Kidney (tissue), 14 donors: ENCODE data around the gene SH2D2A. TPM values are rescaled to one million over a fixed set of nuclear protein-coding genes. Genes with fewer than 3 reads are reported as not detected.
A peak's percentile ranks its signal among the peaks of the same experiment; 100 is the strongest.

Source experiments
- DNase-seq, 5 donors: peaks; one replicate each; pipeline ENCODE4 v3.0.0-alpha.2; 2013 to 2020
- FAIRE-seq: peaks from 2 replicates; lab custom pipeline; 2012; peaks lifted over from hg19 to GRCh38; lab: Jason Lieb, UNC
- H3K27ac ChIP-seq, 2 donors: one replicate each; pipeline ENCODE4 v1.7.0; 2013; ENCODE audit warnings: low read depth in 2 of 2, low read length in 2 of 2, inconsistent platforms in 1 of 2
- H3K27me3 ChIP-seq: one replicate; pipeline ENCODE4 v1.7.1; 2013; ENCODE audit warnings: low read length, inconsistent platforms; ENCODE audit not compliant: control insufficient read depth, insufficient read depth
- H3K36me3 ChIP-seq, 3 donors: one replicate each; pipeline versions ENCODE4 v1.7.0 to v1.7.1; 2013; ENCODE audit warnings: low read length in 3 of 3, control low read depth in 1 of 3, inconsistent platforms in 1 of 3; ENCODE audit not compliant: insufficient read depth in 3 of 3, control insufficient read depth in 2 of 3
- H3K4me1 ChIP-seq, 3 donors: one replicate each; pipeline versions ENCODE4 v1.7.0 to v1.7.1; 2013; ENCODE audit warnings: low read length in 3 of 3, inconsistent platforms in 1 of 3, low read depth in 1 of 3; ENCODE audit not compliant: control insufficient read depth in 2 of 3, insufficient read depth in 2 of 3
- H3K4me3 ChIP-seq, 3 donors: one replicate each; pipeline versions ENCODE4 v1.7.0 to v1.8.1; 2013; ENCODE audit warnings: low read length in 3 of 3, control low read depth in 1 of 3, inconsistent platforms in 1 of 3
- H3K9ac ChIP-seq, 3 donors: one replicate each; pipeline versions ENCODE4 v1.7.0 to v1.7.1; 2013; ENCODE audit warnings: low read length in 3 of 3, control low read depth in 1 of 3, inconsistent platforms in 1 of 3
- H3K9me3 ChIP-seq, 3 donors: one replicate each; pipeline versions ENCODE4 v1.7.0 to v1.7.1; 2013; ENCODE audit warnings: low read length in 3 of 3, control low read depth in 1 of 3, inconsistent platforms in 1 of 3; ENCODE audit not compliant: control insufficient read depth in 2 of 3, insufficient read depth in 1 of 3
- CTCF ChIP-seq: IDR thresholded peaks from 3 replicates; pipeline ENCODE4 v1.5.1; 2012; ENCODE audit warnings: mild to moderate bottlenecking, moderate library complexity, borderline replicate concordance; ENCODE audit not compliant: insufficient read depth; ENCODE audit errors: extremely low read depth
- intact Hi-C: fragments of 100-400 bp; cut with DNase I; formaldehyde crosslinking; loops from one replicate; pipeline ENCODE4 v1.11.1; 2022
- polyA plus RNA-seq: library from polyadenylated mRNA; stranded (reverse); fragments of 350-450 nt; fragmentation: Illumina TruSeq; extraction: RNeasy Lipid Tissue Mini Kit (QIAGEN cat#74804); gene quantifications from one replicate; pipeline ENCODE4 v1.2.3, GENCODE V29; 2014; ENCODE audit warnings: low read depth, low replicate concordance; ENCODE audit not compliant: insufficient read depth
- total RNA-seq: library from RNA; stranded (reverse); fragmentation: NEBNext Ultra II Directional; extraction: Animal tissue kit (Norgen Biotek cat#: 25700); gene quantifications from one replicate; pipeline ENCODE4 v1.2.1, GENCODE V29; 2021
- donor health status: control.
- donor health status: control.
- donor health status: control.
- donor health status: control.
- donor health status: control.
- donor health status: DM: yes; HTN: yes; CAD: no.
- donor health status: Normal renal cell carcinoma (clear cell type).

SH2D2A gene
- total and polyA plus RNA-seq, 2 donors from 2014 or later = 0.32 to 4.3 TPM

DNA sequence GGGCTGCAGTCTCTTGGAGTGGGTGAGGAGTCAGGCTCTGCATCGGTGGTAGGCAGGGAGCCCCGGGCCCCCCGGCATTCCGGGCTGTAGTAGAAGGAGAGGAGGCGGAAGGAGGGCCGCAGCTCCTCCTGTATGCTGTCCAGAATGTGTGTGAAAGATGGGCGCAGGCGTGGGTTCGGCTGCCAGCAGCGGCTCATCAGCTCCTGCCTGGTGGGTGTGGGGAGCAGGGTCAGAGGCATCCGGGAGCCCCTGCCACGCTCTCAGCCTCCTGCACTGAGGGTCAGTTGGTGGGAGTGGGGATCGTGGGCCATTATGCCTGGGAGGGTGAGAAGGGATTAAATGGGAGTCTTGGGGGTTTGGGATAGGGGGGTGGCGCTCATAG is 24.2 kb upstream of the SH2D2A start:
- H3K9me3 ChIP-seq = no peaks in the 10 kb centered on the region
- DNase-seq (no peak), FAIRE-seq (no peak)
- no peak overlapping the region for H3K4me3 ChIP-seq
- peaks cover 16% of the 10 kb centered on the region for H3K27me3 ChIP-seq
- TF ChIP-seq CTCF = no peak
- no peak overlapping the region for H3K27ac ChIP-seq
- H3K9ac ChIP-seq = no peak overlapping the region
- intact Hi-C loops = no loop called here
- no peaks in the 10 kb centered on the region for H3K36me3 ChIP-seq
- peaks cover 0 to 5% (median 0%) of the 10 kb centered on the region in 3 donors for H3K4me1 ChIP-seq

GRCh38 chr1:156840186-156840897 is 23.7 kb upstream of the SH2D2A start:
- TF ChIP-seq CTCF = no peak
- DNase-seq = peak in 2 of 5 donors; percentile 46 to 52
- intact Hi-C loops = no loop called here
- Histone ChIP-seq H3K27me3 (peaks cover 16% of the 10 kb centered on the region), H3K27ac (no peak overlapping the region), H3K9ac (no peak overlapping the region), H3K9me3 (no peaks in the 10 kb centered on the region), H3K36me3 (no peaks in the 10 kb centered on the region), H3K4me1 (peaks cover 0 to 5% (median 0%) of the 10 kb centered on the region in 3 donors), H3K4me3 (no peak overlapping the region)
- FAIRE-seq = no peak

DNA sequence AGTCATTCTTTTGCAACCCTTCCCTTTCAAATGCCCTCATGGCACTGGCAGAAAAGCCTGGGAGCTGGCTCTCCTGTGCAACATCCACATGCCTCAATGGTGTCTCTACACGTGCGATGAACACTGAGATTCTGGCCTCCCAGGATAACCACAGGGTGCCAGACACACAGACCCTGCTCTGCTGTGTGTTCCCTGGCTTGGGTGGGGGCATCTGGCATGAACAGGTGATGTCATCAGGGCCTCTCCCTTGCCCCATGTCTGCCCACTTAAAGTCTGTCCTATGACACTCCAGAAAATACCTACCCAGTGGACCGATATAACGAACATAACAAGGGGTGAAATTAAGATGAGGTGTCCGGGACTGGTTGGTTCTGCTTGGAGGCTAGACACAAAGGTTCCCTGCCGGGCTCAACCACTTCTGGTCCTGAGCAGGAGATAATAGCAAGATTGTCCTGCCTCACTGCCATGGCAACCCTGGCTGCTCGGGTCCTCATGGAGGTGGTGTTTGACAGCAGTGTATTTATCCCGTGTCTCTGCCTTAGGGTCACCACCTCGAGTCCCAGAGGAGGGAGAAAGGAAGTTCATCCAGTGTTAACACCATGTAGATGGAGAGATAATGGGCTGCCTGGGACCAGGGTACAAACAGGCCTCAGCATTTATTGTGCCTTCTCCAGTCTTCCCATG is 22.9 kb upstream of the SH2D2A start:
- Histone ChIP-seq H3K4me1 (no peaks in the 10 kb centered on the region), H3K4me3 (no peak overlapping the region), H3K27ac (no peak overlapping the region), H3K9ac (no peak overlapping the region), H3K36me3 (no peaks in the 10 kb centered on the region), H3K27me3 (peaks cover 12% of the 10 kb centered on the region), H3K9me3 (no peaks in the 10 kb centered on the region)
- intact Hi-C loops = no loop called here
- TF ChIP-seq CTCF = no peak
- DNase-seq = peak in 2 of 5 donors; percentile 27 to 42
- no peak for FAIRE-seq
